RCC 7860 (cell line): ENCODE results near the gene PEPD.
A peak's percentile ranks its signal among the peaks of the same experiment; 100 is the strongest.
"Not testable (repeated sequence)": the region's sequence is repeated elsewhere in the genome, so short reads cannot be mapped to it uniquely, and the experiment has no call there.

Experiments used
- DNase-seq: peaks from one replicate; pipeline ENCODE4 v3.0.0-alpha.2; 2015; ENCODE audit warnings: low spot score
- FAIRE-seq: peaks from 2 replicates; lab custom pipeline; 2012; peaks lifted over from hg19 to GRCh38; lab: Jason Lieb, UNC

PEPD gene

GRCh38 chr19:33479570-33479969 lies 42.0 kb downstream of the PEPD start:
- DNase-seq, FAIRE-seq: not testable (repeated sequence)

DNA sequence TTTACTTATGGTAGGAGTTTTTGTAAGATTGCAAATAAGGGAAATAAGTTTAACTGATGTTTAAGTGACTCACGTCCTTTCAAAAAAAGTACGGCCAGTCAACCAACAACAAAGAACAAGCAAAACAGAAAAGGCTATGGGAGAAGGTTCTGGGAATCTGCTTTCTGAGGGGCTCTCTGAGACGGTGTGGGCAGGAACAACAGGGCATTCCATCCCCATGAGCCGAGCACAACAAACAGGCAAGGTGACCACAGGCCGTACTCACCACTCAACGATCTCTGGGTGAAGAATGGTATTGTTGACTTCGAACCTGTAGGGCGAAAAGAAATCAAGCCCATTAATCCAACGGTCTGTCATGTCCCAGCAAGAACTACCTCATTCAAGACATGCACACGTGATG lies 43.8 kb downstream of the PEPD start:
- DNase-seq (no peak), FAIRE-seq (no peak)

GRCh38 chr19:33476151-33476707 lies 45.4 kb downstream of the PEPD start:
- DNase-seq = no peak

GRCh38 chr19:33473653-33474305 lies 47.8 kb downstream of the PEPD start:
- no peak for FAIRE-seq
- DNase-seq = no peak

More at GRCh38 chr19:33476151-33476707, 45.4 kb downstream of the PEPD start:
- FAIRE-seq = no peak

GRCh38 chr19:33472691-33473652 lies 48.6 kb downstream of the PEPD start:
- DNase-seq (peak; percentile 85), FAIRE-seq (peak; percentile 39)

DNA sequence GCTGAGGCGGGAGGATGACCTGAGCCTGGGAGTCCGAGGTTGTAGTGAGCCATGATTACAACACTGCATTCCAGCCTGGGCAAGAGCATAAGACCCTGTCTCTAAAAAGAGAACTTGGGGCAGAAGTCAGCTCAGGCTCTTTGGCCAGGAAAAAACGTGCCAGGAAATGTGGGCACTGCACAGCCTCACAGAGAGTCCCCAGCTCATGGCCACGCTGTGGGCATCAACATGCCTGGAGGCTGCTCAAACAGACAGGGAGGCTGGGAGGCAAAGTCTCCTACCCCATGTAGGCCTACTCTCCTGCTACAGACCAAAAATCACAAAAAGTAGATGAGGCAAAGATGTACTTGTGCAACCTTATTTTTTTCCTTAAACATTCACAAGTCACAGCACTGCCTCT lies 49.4 kb downstream of the PEPD start:
- FAIRE-seq = no peak

DNA sequence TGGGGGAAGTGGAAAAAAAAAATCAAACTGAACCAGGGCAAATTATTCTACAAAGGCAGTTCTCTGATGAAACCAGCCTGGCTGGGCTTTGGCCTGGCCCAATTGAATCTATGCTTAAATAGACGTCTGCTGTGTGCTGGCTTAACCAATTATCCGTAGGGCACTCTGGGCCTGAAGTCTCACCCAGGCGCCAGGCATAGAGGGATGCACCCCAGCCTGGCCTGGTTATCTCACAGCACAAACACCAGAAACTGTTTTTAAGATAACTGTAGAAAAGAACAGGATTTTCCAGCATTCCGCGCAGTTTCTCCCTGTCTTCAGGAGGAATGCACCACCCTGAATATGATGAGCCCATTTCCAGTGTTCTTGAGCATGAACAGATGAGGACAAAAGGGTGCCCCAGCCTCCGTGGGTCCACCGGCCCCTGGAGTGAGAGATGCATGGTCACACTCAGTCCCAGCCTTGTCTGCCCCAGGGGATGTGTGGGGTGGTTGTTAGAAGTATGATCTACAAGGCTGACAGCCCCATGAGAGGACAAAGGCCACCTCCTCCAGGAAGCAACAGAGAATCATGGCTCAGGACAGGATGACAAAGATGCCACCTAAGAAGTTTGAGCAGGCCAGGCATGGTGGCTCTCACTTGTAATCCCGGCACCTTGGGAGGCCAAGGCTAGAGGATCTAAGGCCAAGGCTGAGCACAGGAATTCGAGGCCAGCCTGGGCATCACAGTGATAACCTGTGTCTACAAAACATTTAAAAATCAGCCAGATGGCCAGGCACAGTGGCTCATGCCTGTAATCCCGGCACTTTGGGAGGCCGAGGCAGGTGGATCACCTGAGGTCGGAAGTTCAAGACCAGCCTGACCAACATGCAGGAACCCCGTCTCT lies 50.2 kb downstream of the PEPD start:
- DNase-seq (no peak), FAIRE-seq (no peak)

More for the DNA sequence above, 49.4 kb downstream of the PEPD start:
- DNase-seq = no peak

- FAIRE-seq (no peak), DNase-seq (no peak)
These were observed 50.9 kb downstream of the PEPD start for GRCh38 chr19:33470686-33471085.

DNA sequence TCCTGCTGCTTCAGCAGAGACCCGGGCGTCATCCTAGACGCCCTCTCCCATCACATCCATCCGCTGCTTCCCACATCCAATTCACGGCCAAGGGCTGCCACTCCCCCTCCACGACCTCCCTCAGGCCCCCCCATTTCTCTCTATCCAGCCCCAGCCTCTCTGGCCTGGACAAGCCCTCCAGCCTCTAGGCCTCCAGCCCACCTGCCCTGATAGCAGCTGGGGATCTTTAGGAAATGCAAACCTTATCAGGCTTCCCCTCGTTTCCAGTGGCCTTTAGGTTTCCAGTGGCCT lies 51.6 kb downstream of the PEPD start:
- FAIRE-seq (no peak), DNase-seq (no peak)

GRCh38 chr19:33469171-33470039 lies 52.2 kb downstream of the PEPD start:
- FAIRE-seq = no peak
- DNase-seq = no peak

DNA sequence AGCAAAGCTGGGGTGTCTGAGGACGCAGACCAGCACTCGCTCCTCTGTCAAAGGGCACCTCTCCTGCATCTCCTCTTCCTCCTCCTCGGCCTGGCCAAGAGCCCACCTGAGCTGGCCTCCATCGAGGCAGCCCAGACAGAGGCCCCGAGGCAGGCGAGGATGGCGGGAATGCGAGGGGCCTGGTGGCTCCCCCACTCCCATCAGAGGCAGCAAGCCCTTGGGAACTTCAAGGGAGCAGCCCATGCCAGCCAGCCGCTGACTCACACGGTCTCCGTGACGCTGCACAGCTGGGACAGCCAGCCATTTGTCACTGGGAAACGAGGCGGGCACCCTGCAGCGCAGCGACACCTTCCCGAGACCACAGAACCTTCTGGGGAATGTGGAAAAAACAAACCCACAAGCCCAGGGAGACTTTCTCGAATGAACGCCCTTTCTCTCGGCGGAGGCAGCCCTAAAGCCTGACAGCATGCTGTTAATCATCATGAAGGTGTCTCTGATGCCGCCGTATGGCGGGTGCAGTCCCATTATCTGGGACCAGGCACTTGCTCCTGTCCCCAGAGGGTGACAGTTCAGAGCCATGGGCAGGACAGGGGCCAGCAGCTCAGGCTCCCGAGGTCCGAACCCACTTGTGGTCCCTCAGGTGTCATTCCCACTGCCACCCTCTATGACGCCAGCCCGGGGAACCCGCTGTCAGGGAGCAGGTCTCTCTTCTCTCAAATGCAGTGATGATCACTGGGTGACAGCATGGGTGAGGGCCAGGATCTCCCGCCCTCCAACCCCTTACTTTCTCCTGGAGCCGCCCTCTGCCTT lies 53.0 kb downstream of the PEPD start:
- FAIRE-seq = no peak
- peak; percentile 55 for DNase-seq

- DNase-seq (no peak), FAIRE-seq (no peak)
These were observed 53.7 kb downstream of the PEPD start for GRCh38 chr19:33467851-33468250.

- no peak for DNase-seq
- no peak for FAIRE-seq
These were observed 55.8 kb downstream of the PEPD start for GRCh38 chr19:33465834-33466233.

GRCh38 chr19:33465371-33465770 lies 56.2 kb downstream of the PEPD start:
- FAIRE-seq (no peak), DNase-seq (no peak)

GRCh38 chr19:33464733-33465115 lies 56.9 kb downstream of the PEPD start:
- DNase-seq = no peak
- no peak for FAIRE-seq

DNA sequence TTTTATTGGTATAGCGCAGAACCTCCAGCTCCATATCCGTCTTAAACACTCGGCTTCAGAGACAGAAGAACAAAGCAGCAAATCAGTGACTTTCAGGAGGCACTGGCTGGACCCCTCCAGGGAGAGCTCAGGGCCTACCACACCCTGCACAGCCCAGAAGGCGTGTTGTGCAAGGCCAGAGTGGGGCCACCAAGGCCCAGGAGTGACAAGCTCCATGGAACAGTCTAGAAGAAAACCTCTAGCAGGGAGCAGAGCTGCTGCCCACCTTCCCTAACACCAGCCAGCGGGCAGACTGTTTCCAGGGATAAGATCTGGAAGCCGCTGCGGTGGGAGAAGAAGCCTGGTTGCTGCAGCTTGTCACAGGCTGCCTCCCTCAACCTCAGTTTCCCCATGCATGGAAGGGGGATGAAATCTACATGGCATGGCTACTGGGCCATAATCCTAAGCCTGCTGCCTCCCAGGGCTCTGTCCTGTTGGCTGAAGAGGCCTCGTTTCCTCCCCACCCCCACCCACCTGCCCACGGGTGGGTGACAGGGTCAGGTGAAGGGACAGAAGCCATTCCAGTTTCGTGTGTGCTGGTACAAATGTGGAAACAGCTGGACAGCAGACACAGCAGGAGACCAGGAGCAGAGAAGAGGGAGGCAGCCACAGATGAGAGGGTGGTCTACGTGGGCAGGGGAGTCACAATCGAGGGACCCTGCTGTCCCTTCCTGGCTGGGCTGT lies 57.4 kb downstream of the PEPD start:
- no peak for DNase-seq
- FAIRE-seq = no peak

DNA sequence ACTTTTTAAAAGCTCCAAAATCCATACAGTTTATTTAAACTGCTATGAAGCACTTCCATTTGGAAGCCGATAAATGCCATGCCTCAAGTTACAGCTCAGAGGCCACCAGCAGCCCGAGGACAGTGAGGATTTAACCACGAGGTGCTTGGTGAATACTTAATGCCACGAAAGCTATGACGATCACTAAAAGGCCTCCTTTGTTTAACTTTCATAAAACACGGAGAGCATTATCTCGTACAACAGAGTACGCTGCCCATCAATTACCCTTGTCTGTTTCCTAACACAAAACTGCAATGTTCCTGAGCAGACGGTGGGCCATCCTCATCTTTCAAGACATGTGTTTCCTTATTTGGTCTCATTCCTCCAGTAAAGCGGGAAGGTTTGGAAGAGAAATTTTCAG lies 58.4 kb downstream of the PEPD start:
- FAIRE-seq = no peak

GRCh38 chr19:33462112-33462791 lies 59.3 kb downstream of the PEPD start:
- FAIRE-seq (no peak), DNase-seq (no peak)

More for the DNA sequence above, 58.4 kb downstream of the PEPD start:
- no peak for DNase-seq
